Activated T-helper 17 cell treated with anti-CD3 and anti-CD28 coated beads, Interleukin-2, amount 50 U/mL, for 72 hours (primary cell): ENCODE data around the gene TSSK3. TPM values are rescaled to one million over a fixed set of nuclear protein-coding genes. Genes with fewer than 3 reads are reported as not detected.

ENCODE experiments used
- ATAC-seq: fragments of 150-1000 bp; cut with Tn5 transposase; replicated peaks from 2 replicates; pipeline ENCODE4 v1.10.0; 2021; ENCODE audit warnings: mild to moderate bottlenecking, moderate library complexity
- H3K27ac Mint-ChIP-seq: one replicate; pipeline ENCODE4 v1.8.0; 2022; ENCODE audit warnings: mixed read lengths
- H3K27me3 Mint-ChIP-seq: one replicate; pipeline ENCODE4 v1.8.0; 2022; ENCODE audit warnings: mixed read lengths
- H3K36me3 Mint-ChIP-seq: one replicate; pipeline ENCODE4 v1.8.0; 2022; ENCODE audit warnings: low read depth, mild to moderate bottlenecking, mixed read lengths
- H3K4me1 Mint-ChIP-seq: one replicate; pipeline ENCODE4 v1.8.0; 2022; ENCODE audit warnings: mixed read lengths
- H3K4me3 Mint-ChIP-seq: one replicate; pipeline ENCODE4 v1.8.0; 2022; ENCODE audit warnings: mild to moderate bottlenecking, mixed read lengths
- H3K9me3 Mint-ChIP-seq: one replicate; pipeline ENCODE4 v1.8.0; 2022; ENCODE audit warnings: mixed read lengths
- total RNA-seq, 2 donors: library from RNA; stranded (reverse); gene quantifications; one replicate each; pipeline ENCODE4 v1.2.3, GENCODE V29; 2022

The TSSK3 gene
- total RNA-seq, 2 donors from 2014 or later: 0.61 to 1.7 TPM

- peak; percentile 10 for ATAC-seq
- Mint-ChIP-seq H3K27ac (no peak overlapping the region), H3K4me3 (peak overlapping the region; percentile 74), H3K9me3 (no peaks in the 10 kb centered on the region), H3K36me3 (peaks cover 32% of the 10 kb centered on the region), H3K4me1 (peaks cover 31% of the 10 kb centered on the region), H3K27me3 (no peaks in the 10 kb centered on the region)
Observed at GRCh38 chr1:32335535-32335789, 26.9 kb upstream of the TSSK3 start.

- Mint-ChIP-seq H3K4me1 (peaks cover 31% of the 10 kb centered on the region), H3K4me3 (peak within 1 kb of the TSS; percentile 74), H3K9me3 (no peaks in the 10 kb centered on the region), H3K27ac (peak within 1 kb of the TSS; percentile 69), H3K27me3 (no peaks in the 10 kb centered on the region), H3K36me3 (peaks cover 26% of the 10 kb centered on the region)
- peak; percentile 37 for ATAC-seq
Observed at GRCh38 chr1:32335790-32336590, 26.3 kb upstream of the TSSK3 start, which contains the start of gene MARCKSL1. Gene MARCKSL1 (minus strand): TSS chr1:32336233. CDS start chr1:32336033, 200 bp downstream.

- peaks cover 21% of the 10 kb centered on the region for H3K36me3 Mint-ChIP-seq
- peak overlapping the region; percentile 54 for H3K4me3 Mint-ChIP-seq
- H3K27ac Mint-ChIP-seq: no peak overlapping the region
- no peak for ATAC-seq
- no peaks in the 10 kb centered on the region for H3K9me3 Mint-ChIP-seq
- peaks cover 31% of the 10 kb centered on the region for H3K4me1 Mint-ChIP-seq
- H3K27me3 Mint-ChIP-seq: no peaks in the 10 kb centered on the region
Observed at GRCh38 chr1:32336591-32336932, 25.8 kb upstream of the TSSK3 start.

GRCh38 chr1:32336963-32337675, 25.2 kb upstream of the TSSK3 start:
- H3K4me1 Mint-ChIP-seq: peaks cover 31% of the 10 kb centered on the region

GRCh38 chr1:32337855-32338636, 24.3 kb upstream of the TSSK3 start:
- Mint-ChIP-seq H3K9me3 (no peaks in the 10 kb centered on the region), H3K4me3 (peak overlapping the region; percentile 54), H3K36me3 (peaks cover 8% of the 10 kb centered on the region), H3K4me1 (peaks cover 31% of the 10 kb centered on the region), H3K27me3 (no peaks in the 10 kb centered on the region), H3K27ac (peak overlapping the region; percentile 69)
- peak; percentile 46 for ATAC-seq

More at GRCh38 chr1:32336963-32337675, 25.2 kb upstream of the TSSK3 start:
- Mint-ChIP-seq H3K27me3 (no peaks in the 10 kb centered on the region), H3K36me3 (peaks cover 15% of the 10 kb centered on the region), H3K27ac (peak overlapping the region; percentile 69), H3K9me3 (no peaks in the 10 kb centered on the region), H3K4me3 (peak overlapping the region; percentile 54)
- ATAC-seq: peak; percentile 58

- Mint-ChIP-seq H3K27ac (peak overlapping the region; percentile 1), H3K27me3 (no peaks in the 10 kb centered on the region), H3K9me3 (no peaks in the 10 kb centered on the region), H3K4me3 (no peak overlapping the region), H3K36me3 (peaks cover 3% of the 10 kb centered on the region), H3K4me1 (peaks cover 26% of the 10 kb centered on the region)
- no peak for ATAC-seq
Observed at GRCh38 chr1:32338637-32339145, 23.6 kb upstream of the TSSK3 start.

GRCh38 chr1:32339363-32339978, 22.9 kb upstream of the TSSK3 start:
- no peaks in the 10 kb centered on the region for H3K9me3 Mint-ChIP-seq
- H3K27me3 Mint-ChIP-seq: no peaks in the 10 kb centered on the region
- H3K36me3 Mint-ChIP-seq: no peaks in the 10 kb centered on the region
- H3K4me3 Mint-ChIP-seq: no peak overlapping the region
- peak; percentile 84 for ATAC-seq
- peaks cover 24% of the 10 kb centered on the region for H3K4me1 Mint-ChIP-seq
- H3K27ac Mint-ChIP-seq: peak overlapping the region; percentile 7

- H3K27me3 Mint-ChIP-seq: no peaks in the 10 kb centered on the region
- H3K4me3 Mint-ChIP-seq: no peak overlapping the region
- no peak overlapping the region for H3K27ac Mint-ChIP-seq
- no peaks in the 10 kb centered on the region for H3K36me3 Mint-ChIP-seq
- H3K9me3 Mint-ChIP-seq: no peaks in the 10 kb centered on the region
- peaks cover 34% of the 10 kb centered on the region for H3K4me1 Mint-ChIP-seq
- no peak for ATAC-seq
Observed at GRCh38 chr1:32341186-32341757, 21.1 kb upstream of the TSSK3 start.

GRCh38 chr1:32341971-32342370, 20.4 kb upstream of the TSSK3 start:
- Mint-ChIP-seq H3K9me3 (no peaks in the 10 kb centered on the region), H3K4me1 (peaks cover 30% of the 10 kb centered on the region), H3K4me3 (no peak overlapping the region), H3K36me3 (no peaks in the 10 kb centered on the region), H3K27ac (no peak overlapping the region), H3K27me3 (no peaks in the 10 kb centered on the region)
- no peak for ATAC-seq

- Mint-ChIP-seq H3K9me3 (no peaks in the 10 kb centered on the region), H3K27ac (no peak overlapping the region), H3K27me3 (no peaks in the 10 kb centered on the region), H3K4me1 (peaks cover 25% of the 10 kb centered on the region), H3K36me3 (no peaks in the 10 kb centered on the region), H3K4me3 (no peak overlapping the region)
- ATAC-seq: no peak
Observed at GRCh38 chr1:32342704-32343103, 19.6 kb upstream of the TSSK3 start.

GRCh38 chr1:32345289-32345827, 17.0 kb upstream of the TSSK3 start:
- ATAC-seq: no peak
- no peaks in the 10 kb centered on the region for H3K9me3 Mint-ChIP-seq
- no peak overlapping the region for H3K4me3 Mint-ChIP-seq
- H3K27me3 Mint-ChIP-seq: no peaks in the 10 kb centered on the region
- H3K27ac Mint-ChIP-seq: peak overlapping the region; percentile 83
- no peaks in the 10 kb centered on the region for H3K36me3 Mint-ChIP-seq
- H3K4me1 Mint-ChIP-seq: peaks cover 18% of the 10 kb centered on the region

GRCh38 chr1:32346532-32347157, 15.7 kb upstream of the TSSK3 start:
- Mint-ChIP-seq H3K4me1 (peaks cover 23% of the 10 kb centered on the region), H3K4me3 (no peak overlapping the region), H3K9me3 (no peaks in the 10 kb centered on the region), H3K27ac (peak overlapping the region; percentile 34), H3K27me3 (no peaks in the 10 kb centered on the region), H3K36me3 (no peaks in the 10 kb centered on the region)
- ATAC-seq: no peak

- Mint-ChIP-seq H3K4me3 (peak overlapping the region; percentile 33), H3K4me1 (peaks cover 23% of the 10 kb centered on the region), H3K9me3 (no peaks in the 10 kb centered on the region), H3K27me3 (no peaks in the 10 kb centered on the region), H3K36me3 (no peaks in the 10 kb centered on the region), H3K27ac (peak overlapping the region; percentile 46)
- ATAC-seq: no peak
Observed at GRCh38 chr1:32349211-32349708, 13.1 kb upstream of the TSSK3 start.
